PC-9 (cell line): Measurements from ENCODE around the gene DALRD3. TPM values are rescaled to one million over a fixed set of nuclear protein-coding genes. Genes with fewer than 3 reads are reported as not detected.

Source experiments
- BruUV-seq: library from RNA; stranded (reverse); fragments of 400-500 nt; replicated peaks from 2 replicates; lab custom pipeline; 2021; lab: Mats Ljungman, UMichigan
- CTCF ChIA-PET: fragments of 300-600 bp; sonication (Branson Sonifier 250); formaldehyde crosslinking; loops from one replicate; lab custom pipeline; 2022; ENCODE audit warnings: antibody characterized with exemption; lab: Charles Lee
- POLR2A ChIA-PET: fragments of 300-600 bp; sonication (Branson Sonifier 250); formaldehyde crosslinking; loops from one replicate; lab custom pipeline; 2022; ENCODE audit warnings: antibody characterized with exemption; ENCODE audit not compliant: unreplicated experiment; lab: Charles Lee
- DNase-seq, 2 experiments: peaks; one replicate each; pipeline versions ENCODE4 v3.0.0 to v3.0.0-alpha.2; 2015 to 2022; ENCODE audit warnings: mixed read lengths in 1 of 2
- H2AFZ ChIP-seq: fragments of 200-600 bp; sonication (generic); 2 replicates; pipeline ENCODE4 v1.8.1; 2017; ENCODE audit warnings: antibody characterized with exemption
- H3F3A ChIP-seq: fragments of 200-600 bp; sonication (generic); 2 replicates; pipeline ENCODE4 v1.8.1; 2017; ENCODE audit warnings: antibody characterized with exemption, mild to moderate bottlenecking, low read depth; ENCODE audit not compliant: insufficient read depth
- H3K27ac ChIP-seq: fragments of 200-600 bp; sonication (generic); 2 replicates; pipeline ENCODE4 v1.6.1; 2016; ENCODE audit warnings: mixed run types
- H3K27me3 ChIP-seq: fragments of 200-600 bp; sonication (generic); 2 replicates; pipeline ENCODE4 v1.6.1; 2016; ENCODE audit warnings: low read depth, mixed run types; ENCODE audit not compliant: insufficient read depth
- H3K36me3 ChIP-seq: fragments of 200-600 bp; sonication (generic); 2 replicates; pipeline ENCODE4 v1.6.1; 2016; ENCODE audit warnings: low read depth, mixed run types
- H3K4me1 ChIP-seq: fragments of 200-600 bp; sonication (generic); replicated peaks from 2 replicates; pipeline ENCODE4 v1.6.1; 2016; ENCODE audit warnings: mixed run types; ENCODE audit not compliant: insufficient read depth
- H3K4me2 ChIP-seq: fragments of 200-600 bp; sonication (generic); 2 replicates; pipeline ENCODE4 v1.6.1; 2017; ENCODE audit warnings: mixed run types
- H3K4me3 ChIP-seq: fragments of 200-600 bp; sonication (generic); 2 replicates; pipeline ENCODE4 v1.6.1; 2016; ENCODE audit warnings: mixed run types
- H3K79me2 ChIP-seq: fragments of 200-600 bp; sonication (generic); 2 replicates; pipeline ENCODE4 v1.6.1; 2017; ENCODE audit warnings: low read depth, mixed run types
- H3K9me2 ChIP-seq: fragments of 200-600 bp; sonication (generic); 2 replicates; pipeline ENCODE4 v1.8.1; 2017; ENCODE audit warnings: mild to moderate bottlenecking; ENCODE audit not compliant: insufficient read depth
- H3K9me3 ChIP-seq: fragments of 200-600 bp; sonication (generic); 2 replicates; pipeline ENCODE4 v1.8.1; 2016; ENCODE audit warnings: low read depth; ENCODE audit not compliant: insufficient read depth
- H4K20me1 ChIP-seq: fragments of 200-600 bp; sonication (generic); 2 replicates; pipeline ENCODE4 v1.8.1; 2017; ENCODE audit not compliant: insufficient read depth
- CTCF ChIP-seq: fragments of 200-600 bp; sonication (generic); conservative IDR thresholded peaks from 2 replicates; pipeline ENCODE4 v1.6.1; 2017; ENCODE audit warnings: mixed run types, antibody characterized with exemption, mild to moderate bottlenecking, moderate library complexity
- EZH2 ChIP-seq: fragments of 200-600 bp; sonication (generic); IDR thresholded peaks from 2 replicates; pipeline ENCODE4 v1.8.0; 2017; ENCODE audit warnings: antibody characterized with exemption, low read depth
- intact Hi-C: fragments of 100-400 bp; cut with micrococcal nuclease; formaldehyde crosslinking; loops from one replicate; pipeline ENCODE4 v1.10.0; 2022; ENCODE audit not compliant: unreplicated experiment
- total RNA-seq: library from RNA; stranded (reverse); gene quantifications from 2 replicates; pipeline ENCODE4 v1.2.3, GENCODE V29; 2021

The DALRD3 gene
- total RNA-seq, 1 experiment from 2014 or later: 27.7 TPM

GRCh38 chr3:48985831-48986376 is 32.5 kb downstream of the DALRD3 start:
- Histone ChIP-seq H3K9me2 (no peaks in the 10 kb centered on the region), H3K79me2 (peaks cover 14% of the 10 kb centered on the region), H3K27ac (no peak overlapping the region), H3F3A (peaks cover 27% of the 10 kb centered on the region; the same call in 1 of the 2 replicates), H3K9me3 (no peaks in the 10 kb centered on the region), H3K4me3 (no peak overlapping the region), H4K20me1 (no peaks in the 10 kb centered on the region), H2AFZ (no peak overlapping the region), H3K4me1 (peaks cover 8% of the 10 kb centered on the region), H3K27me3 (no peaks in the 10 kb centered on the region), H3K36me3 (no peaks in the 10 kb centered on the region), H3K4me2 (no peak overlapping the region)
- intact Hi-C loops: no loop called here
- no peak for DNase-seq
- ChIA-PET POLR2A (interaction anchor here (0.5 to 0.6 kb wide), 2 partner anchors 28 to 146 kb away, joined by 3 to 4 read pairs; no protein-coding TSS in a partner anchor), CTCF (interaction anchor here (0.6 kb wide), 2 partner anchors 34 to 446 kb away, joined by 3 to 15 read pairs; no protein-coding TSS in a partner anchor)
- BruUV-seq: no TSS peak
- TF ChIP-seq EZH2 (no peak), CTCF (no peak)

GRCh38 chr3:48984663-48985062 is 33.7 kb downstream of the DALRD3 start:
- POLR2A ChIA-PET: interaction anchor here (0.6 kb wide), 1 partner anchor 17 kb away, joined by 4 read pairs; no protein-coding TSS in a partner anchor
- TF ChIP-seq EZH2 (no peak), CTCF (no peak)

GRCh38 chr3:48983096-48983495 is 35.3 kb downstream of the DALRD3 start:
- peaks cover 16% of the 10 kb centered on the region; the same call in 1 of the 2 replicates for H3F3A ChIP-seq
- TF ChIP-seq EZH2 (no peak), CTCF (no peak)
- H3K27me3 ChIP-seq: no peaks in the 10 kb centered on the region
- DNase-seq: no peak
- H3K4me3 ChIP-seq: no peak overlapping the region
- CTCF ChIA-PET: no interaction called here
- POLR2A ChIA-PET: interaction anchor here (0.6 kb wide), 1 partner anchor 318 kb away, joined by 19 read pairs; no protein-coding TSS in a partner anchor
- no peaks in the 10 kb centered on the region for H4K20me1 ChIP-seq
- no peak overlapping the region for H3K27ac ChIP-seq
- no peaks in the 10 kb centered on the region for H3K4me1 ChIP-seq
- H3K36me3 ChIP-seq: 0 out of 2 replicates have a peak, but pooled peaks cover 3% of the 10 kb centered on the region
- H3K9me2 ChIP-seq: no peaks in the 10 kb centered on the region
- no peaks in the 10 kb centered on the region for H3K9me3 ChIP-seq
- H3K4me2 ChIP-seq: no peak overlapping the region
- no TSS peak for BruUV-seq
- H3K79me2 ChIP-seq: no peaks in the 10 kb centered on the region
- intact Hi-C loops: no loop called here
- H2AFZ ChIP-seq: no peak overlapping the region

More at GRCh38 chr3:48984663-48985062, 33.7 kb downstream of the DALRD3 start:
- Histone ChIP-seq H3F3A (peaks cover 24% of the 10 kb centered on the region; the same call in 1 of the 2 replicates), H2AFZ (no peak overlapping the region), H3K4me2 (no peak overlapping the region), H3K9me3 (no peaks in the 10 kb centered on the region), H3K36me3 (0 out of 2 replicates have a peak, but pooled peaks cover 3% of the 10 kb centered on the region), H3K27ac (no peak overlapping the region), H4K20me1 (no peaks in the 10 kb centered on the region), H3K27me3 (no peaks in the 10 kb centered on the region), H3K4me3 (no peak overlapping the region), H3K4me1 (peaks cover 7% of the 10 kb centered on the region), H3K9me2 (no peaks in the 10 kb centered on the region), H3K79me2 (0 out of 2 replicates have a peak, but pooled peaks cover 7% of the 10 kb centered on the region)
- intact Hi-C loops: no loop called here
- CTCF ChIA-PET: no interaction called here
- BruUV-seq: no TSS peak
- DNase-seq: no peak
